RWPE1 (cell line): Measurements from ENCODE around the gene ZGPAT.

ENCODE experiments used
- CTCF ChIA-PET: fragments of 350-600 bp; sonication (Branson Sonifier 250); formaldehyde crosslinking; extraction: SDS; loops from one replicate; lab custom pipeline; 2021; lab: Yijun Ruan, JAX
- POLR2A ChIA-PET: fragments of 400-600 bp; formaldehyde crosslinking; extraction: SDS; loops from one replicate; lab custom pipeline; 2020; ENCODE audit warnings: antibody characterized with exemption; ENCODE audit not compliant: low non-redundant PET; lab: Yijun Ruan, JAX
- DNase-seq: peaks from one replicate; pipeline ENCODE4 v3.0.0; 2012; ENCODE audit warnings: low spot score
- H3K27ac ChIP-seq: fragments of 450-650 bp; 2 replicates; pipeline ENCODE4 v1.5.1; 2017
- TF ChIP-seq, protein P1 (sequence below): fragments of 450-650 bp; conservative IDR thresholded peaks from 2 replicates; pipeline ENCODE4 v1.5.1; 2017; ENCODE audit warnings: low read depth, mild to moderate bottlenecking

Gene ZGPAT

DNA sequence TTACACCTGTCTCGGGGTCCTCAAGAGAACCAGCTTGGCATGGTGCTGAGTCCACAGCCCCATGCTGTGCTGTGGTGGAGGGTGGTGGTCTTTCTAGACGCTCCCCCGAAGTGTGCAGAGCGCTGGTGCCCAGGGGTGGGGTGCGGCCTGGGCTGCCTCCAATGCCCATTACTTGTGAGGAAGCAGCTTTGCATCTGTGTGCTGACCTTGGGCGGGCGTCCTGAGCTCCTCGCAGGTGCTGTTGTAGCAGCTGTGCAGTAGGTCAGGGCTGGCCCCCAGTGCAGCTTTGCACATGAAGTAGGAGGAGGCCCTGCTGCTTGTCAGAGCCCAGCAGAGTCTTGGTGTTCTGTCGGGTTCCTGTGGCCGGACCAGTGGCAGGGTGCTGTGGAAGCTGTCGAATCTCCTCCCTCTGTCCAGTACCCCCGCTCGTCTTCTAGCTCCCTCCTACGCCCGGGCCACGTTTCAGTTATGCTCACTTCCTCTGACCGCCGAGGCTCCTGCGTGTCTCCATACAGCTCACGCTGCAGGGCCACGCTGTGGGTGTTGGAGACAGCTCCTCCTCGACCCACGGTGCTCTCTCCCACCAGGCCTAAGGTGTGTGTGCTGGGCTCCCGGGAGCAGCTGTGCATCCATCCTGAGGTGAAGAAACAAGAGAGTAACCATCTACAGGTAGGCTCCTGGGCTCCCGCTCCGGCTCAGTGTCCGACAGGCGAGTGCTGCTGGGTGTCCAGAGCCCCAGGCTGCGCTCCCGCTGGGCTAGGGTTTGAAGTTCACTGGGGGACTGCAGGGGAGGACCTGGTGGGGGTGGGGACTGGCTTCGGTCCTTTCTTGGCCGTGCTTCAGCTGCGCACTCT is 45.7 kb upstream of the ZGPAT start:
- POLR2A ChIA-PET: interaction anchor here (0.5 to 1.1 kb wide), 2 partner anchors 20 to 133 kb away, joined by 3 read pairs; no protein-coding TSS in a partner anchor
- CTCF ChIA-PET: interaction anchor here (0.5 to 1.0 kb wide), 3 partner anchors 124 to 1365 kb away, joined by 4 to 6 read pairs (median 6); partner anchors contain the start of gene PTK6
- peak overlapping the region; percentile 18; the same call in 1 of the 2 replicates for H3K27ac ChIP-seq
- TF ChIP-seq, protein P1, sequence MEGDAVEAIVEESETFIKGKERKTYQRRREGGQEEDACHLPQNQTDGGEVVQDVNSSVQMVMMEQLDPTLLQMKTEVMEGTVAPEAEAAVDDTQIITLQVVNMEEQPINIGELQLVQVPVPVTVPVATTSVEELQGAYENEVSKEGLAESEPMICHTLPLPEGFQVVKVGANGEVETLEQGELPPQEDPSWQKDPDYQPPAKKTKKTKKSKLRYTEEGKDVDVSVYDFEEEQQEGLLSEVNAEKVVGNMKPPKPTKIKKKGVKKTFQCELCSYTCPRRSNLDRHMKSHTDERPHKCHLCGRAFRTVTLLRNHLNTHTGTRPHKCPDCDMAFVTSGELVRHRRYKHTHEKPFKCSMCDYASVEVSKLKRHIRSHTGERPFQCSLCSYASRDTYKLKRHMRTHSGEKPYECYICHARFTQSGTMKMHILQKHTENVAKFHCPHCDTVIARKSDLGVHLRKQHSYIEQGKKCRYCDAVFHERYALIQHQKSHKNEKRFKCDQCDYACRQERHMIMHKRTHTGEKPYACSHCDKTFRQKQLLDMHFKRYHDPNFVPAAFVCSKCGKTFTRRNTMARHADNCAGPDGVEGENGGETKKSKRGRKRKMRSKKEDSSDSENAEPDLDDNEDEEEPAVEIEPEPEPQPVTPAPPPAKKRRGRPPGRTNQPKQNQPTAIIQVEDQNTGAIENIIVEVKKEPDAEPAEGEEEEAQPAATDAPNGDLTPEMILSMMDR: no peak
- DNase-seq: no peak

DNA sequence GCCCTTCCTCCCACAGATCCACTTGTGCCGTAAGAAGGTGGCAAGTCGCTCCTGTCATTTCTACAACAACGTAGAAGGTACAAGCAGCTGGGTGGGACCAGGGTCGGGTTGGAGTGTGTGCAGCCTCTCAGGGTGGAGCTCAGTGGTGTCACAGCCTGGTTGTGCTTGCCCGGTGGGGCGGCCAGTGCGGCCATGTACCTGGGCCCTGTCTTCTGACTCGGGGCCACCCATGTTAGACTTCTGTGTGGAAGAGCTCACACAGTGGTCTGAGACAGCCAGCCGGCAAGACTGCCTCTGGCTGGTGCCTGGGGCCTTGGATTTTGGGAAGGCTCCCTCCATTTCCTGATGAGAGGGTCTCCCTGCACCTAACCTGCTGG is 45.0 kb upstream of the ZGPAT start:
- TF ChIP-seq, protein P1: no peak
- no peak for DNase-seq
- peak overlapping the region; percentile 18; the same call in 1 of the 2 replicates for H3K27ac ChIP-seq
- POLR2A ChIA-PET: no interaction called here
- CTCF ChIA-PET: interaction anchor here (0.6 kb wide), 1 partner anchor 375 kb away, joined by 6 read pairs; no protein-coding TSS in a partner anchor

DNA sequence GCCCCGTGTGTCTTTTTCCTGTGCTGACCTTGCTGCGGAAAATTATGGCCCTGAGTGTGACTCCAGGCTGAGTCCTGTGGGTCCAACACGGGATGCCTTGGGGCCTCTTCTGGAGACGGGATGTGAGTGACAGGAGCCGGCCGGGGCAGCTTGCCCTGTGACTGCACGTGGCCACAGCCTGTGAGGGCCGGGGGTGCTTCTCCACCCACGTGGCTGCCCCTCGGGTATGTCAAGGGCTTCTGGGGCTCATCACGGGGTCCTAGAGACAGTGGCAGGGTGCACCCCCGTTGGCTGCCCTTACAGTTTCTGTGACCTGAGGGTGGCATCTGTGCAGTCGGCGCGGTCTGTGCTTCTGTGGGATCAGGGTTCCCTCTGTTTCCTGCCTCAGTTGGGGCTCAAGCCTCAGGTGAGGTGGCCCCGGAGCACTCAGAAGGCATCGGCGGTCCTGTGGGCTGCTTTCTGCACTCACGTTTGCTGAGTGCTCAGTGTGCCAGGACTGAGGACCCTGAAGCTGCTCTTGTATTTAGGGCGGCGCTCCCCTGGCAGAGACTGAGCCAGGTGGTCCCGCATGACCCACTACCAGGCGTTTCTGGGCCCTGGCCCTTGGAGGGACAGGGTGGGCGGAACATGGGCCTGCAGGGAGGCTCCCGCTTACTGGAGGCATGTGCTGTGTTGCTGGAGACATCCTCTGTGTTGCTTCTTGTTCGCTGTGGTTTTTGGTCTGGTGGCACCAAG is 44.3 kb upstream of the ZGPAT start:
- ChIA-PET CTCF (no interaction called here), POLR2A (no interaction called here)
- TF ChIP-seq, protein P1: no peak

DNA sequence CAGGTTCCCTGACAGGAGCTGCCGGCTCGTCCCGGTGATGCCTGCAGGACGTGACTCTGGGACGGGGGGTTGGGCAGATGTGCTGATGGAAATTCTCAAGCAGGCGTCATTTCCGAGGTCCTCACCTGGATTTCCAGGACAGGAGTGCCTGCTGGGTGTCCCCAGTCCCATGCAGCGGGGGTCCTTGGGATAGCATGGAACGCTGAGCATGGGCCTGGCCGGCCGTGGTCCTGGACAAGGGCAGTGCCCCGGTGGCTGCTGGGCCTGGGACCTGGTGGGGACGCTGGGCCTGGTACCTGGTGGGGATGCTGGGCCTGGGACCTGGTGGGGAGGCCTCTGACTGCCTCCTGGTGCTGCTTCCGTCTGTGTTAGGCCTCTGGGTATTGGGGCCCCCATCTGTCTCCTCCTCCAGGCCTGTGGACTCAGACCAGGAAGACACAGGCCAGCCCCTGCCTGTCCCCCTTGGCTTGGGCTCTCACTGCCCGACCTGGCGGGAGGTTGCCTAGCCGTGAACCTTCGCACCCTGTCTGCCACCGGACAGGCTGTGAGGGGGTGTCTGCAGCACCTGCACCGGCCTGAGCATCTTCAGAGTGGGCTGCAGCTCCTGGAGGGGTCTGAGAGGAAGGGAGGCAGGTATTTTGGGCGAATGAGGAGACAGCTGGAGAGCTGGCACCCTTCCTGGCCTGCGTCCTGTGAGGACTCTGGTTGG is 43.5 kb upstream of the ZGPAT start:
- POLR2A ChIA-PET: interaction anchor here (1.6 kb wide), 1 partner anchor 18 kb away, joined by 3 read pairs; no protein-coding TSS in a partner anchor

More for the DNA sequence above, 44.3 kb upstream of the ZGPAT start:
- DNase-seq: no peak
- H3K27ac ChIP-seq: peak overlapping the region; percentile 18

DNA sequence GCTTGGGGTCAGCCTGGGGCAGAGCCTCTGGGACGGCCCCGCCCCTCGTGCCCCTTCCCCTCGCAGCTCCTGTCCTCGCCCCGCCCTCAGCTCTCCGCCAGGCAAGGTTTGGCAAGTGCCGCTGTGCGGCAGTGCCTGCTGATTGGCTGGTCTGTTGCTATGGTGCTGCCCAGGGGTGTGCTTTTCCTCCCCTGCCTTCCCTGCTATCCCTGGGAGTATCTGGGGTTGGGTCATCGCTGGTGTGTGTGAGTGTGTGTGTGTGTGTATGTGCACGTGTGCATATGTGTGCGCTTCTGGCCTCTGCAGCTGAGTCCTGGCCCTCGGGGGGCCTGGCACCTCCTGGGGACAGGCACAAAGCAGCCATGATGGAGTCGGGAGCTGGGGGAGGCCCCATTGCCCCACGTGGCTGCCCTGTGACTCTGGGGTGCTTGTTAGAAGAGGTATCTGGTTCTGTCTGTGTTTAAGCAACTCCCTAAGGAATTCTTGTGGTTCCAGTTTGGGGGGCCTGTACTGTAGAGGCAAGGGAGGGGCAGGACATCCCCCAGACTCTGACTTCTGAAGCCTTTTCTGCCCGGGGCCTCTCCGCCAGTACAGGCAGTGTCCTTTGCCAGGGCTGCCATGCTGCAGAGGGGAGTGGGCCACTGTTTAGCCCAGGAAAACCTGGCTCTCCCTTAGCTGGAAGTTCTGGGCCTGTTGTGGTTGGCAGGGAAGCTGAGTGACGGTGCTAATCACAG is 42.8 kb upstream of the ZGPAT start:
- DNase-seq: no peak
- POLR2A ChIA-PET: interaction anchor here (0.6 to 1.6 kb wide), 2 partner anchors 10 to 17 kb away, joined by 3 to 5 read pairs; no protein-coding TSS in a partner anchor

More for the DNA sequence above, 43.5 kb upstream of the ZGPAT start:
- CTCF ChIA-PET: no interaction called here
- TF ChIP-seq, protein P1: no peak
- no peak for DNase-seq
- peak overlapping the region; percentile 18 for H3K27ac ChIP-seq

More for the DNA sequence above, 42.8 kb upstream of the ZGPAT start:
- H3K27ac ChIP-seq: peak overlapping the region; percentile 18
- TF ChIP-seq, protein P1: no peak
- CTCF ChIA-PET: interaction anchor here (0.6 kb wide), 1 partner anchor 56 kb away, joined by 4 read pairs; no protein-coding TSS in a partner anchor
